ENCODE results near the gene HOXB6.
A peak's percentile ranks its signal among the peaks of the same experiment; 100 is the strongest.

The HOXB6 gene

DNA sequence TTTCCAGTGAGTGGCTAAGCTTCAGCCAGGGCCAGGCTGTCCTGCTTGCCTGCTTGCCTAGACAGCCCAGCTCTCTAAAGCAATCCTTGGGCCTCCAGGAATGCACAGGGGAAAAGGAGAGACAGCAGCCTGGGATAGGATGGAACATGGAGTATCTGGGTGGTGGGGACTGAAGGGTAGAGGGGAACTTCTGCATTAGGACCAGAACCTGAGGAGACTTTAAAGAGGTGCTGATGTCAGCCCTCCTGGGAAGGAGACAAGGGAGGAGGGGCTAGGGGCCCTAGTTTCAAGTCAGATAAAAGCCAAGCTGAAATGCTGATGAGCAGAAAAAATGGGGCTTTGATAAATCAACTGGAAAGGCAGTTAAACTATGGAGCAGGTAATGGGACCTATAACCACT, 4.2 kb upstream of the HOXB6 start:
- no peak for DNase-seq

DNA sequence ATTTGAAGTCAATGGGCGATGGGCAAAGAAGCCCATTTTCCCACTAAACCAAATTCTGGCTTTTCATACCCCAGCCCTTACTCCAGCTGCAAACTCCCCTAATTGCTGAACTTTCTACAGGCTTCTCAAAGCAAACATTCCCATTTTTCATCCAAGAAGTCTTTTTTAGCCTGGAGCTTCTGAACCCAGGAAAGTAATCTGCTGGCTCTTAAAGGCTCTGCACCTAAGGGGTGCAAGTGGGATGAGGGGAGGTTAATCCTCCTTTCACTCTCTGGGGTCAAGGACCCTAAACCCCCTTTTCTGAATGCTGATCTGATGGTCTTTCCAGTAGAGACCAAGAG, 3.7 kb upstream of the HOXB6 start:
- DNase-seq, result no peak

DNA sequence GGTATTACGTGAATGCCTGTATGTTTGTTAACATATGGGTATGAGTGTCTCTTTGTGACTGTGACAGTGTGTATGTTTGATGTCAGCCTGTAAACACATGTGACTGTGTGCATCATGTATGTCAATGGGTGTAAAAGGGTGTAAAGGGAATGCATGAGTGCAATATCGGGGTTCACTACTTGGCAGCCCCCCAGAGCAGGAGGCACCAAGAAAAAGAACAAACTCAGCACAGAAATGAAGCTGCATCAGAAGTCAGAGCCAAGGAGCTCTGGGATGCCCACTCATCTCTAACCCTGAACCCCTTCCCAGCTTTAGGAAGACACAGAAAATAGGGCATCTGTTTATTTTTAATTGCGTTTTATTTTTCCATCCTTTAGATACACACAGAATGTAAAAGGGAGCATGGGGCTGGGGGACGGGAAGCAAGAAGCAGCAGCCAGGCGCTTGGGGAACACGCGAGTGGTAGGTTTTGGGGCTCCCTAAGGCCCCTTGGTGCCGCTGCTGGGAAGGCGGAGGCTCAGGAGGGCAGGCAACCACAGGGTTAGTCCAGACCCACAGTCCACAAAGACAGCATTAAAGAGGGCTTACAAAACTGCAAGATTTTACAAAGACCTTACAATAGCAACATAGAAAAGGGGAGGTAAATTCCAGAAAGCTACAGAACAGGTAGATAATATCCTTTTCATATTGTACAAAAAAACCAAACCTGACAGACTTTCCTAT, 2.3 kb upstream of the HOXB6 start:
- DNase-seq, result no peak

DNA sequence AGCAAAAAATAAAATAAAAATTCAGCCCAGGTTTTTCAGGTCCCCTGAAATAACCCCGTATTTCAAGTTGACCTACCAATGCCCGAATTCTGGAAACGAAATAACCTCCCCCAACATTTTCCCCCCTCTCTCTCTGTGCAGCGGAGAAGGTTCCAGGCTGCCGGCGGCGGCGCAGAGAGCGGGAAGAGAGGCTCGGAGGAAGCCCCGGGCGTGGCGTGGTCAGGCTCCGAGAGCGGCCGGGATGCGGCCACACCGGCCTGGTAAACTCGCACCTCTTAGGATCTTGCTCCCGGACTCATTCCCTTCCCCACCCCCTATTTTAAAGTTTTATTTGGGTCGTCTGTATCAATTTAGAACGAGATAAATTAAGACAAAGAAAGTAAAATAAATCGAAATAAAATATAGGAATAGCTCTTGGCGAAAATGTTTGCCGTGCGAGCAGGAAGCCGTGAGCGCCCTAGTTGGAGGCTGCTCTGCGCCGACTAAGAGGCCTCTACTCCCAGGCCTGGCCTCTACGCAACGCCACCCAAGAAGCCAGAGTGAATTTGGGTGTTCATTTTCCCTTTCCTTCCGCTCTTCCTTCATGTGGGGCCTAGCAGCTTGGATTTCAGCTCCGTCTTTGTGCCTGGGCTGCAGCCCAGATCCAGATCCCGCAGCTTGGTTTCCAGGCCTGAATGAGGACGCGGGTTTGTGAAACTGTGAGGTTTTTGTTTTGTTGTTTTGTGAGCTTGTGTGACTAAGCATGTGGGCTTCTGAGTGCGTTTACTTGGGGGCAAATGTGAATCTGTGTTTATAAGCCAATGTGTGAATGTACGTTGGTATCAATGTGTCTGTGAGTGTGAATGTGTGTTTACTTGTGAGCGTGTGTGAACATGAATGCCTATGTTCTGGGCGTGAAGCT, 1.5 kb upstream of the HOXB6 start:
- no peak for DNase-seq

DNA sequence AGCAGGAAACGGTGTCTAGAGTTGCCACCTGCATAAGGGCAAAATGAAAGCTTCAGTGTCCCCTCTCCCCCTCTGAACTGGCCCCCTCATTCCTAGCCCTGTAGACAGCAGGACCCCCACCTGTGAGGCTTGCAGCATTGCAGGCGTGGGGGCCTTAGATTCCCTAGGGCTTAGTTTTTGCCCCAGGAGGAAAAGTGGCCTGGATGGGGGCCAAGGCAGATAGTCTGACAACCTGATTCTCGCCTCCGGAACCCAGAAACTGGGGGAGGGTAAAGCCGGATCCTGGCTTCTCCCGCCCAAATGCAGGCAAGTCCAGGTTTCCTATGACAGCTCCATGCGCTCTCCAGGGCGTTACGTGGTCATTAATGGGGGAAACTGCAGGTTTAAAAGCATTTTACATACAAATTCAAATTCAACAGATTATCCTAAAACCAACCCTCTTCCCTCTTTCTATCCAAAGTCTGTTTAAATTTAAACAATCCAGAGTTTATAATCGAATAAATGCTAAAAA, 678 bp upstream of the HOXB6 start:
- DNase-seq, result no peak

DNA sequence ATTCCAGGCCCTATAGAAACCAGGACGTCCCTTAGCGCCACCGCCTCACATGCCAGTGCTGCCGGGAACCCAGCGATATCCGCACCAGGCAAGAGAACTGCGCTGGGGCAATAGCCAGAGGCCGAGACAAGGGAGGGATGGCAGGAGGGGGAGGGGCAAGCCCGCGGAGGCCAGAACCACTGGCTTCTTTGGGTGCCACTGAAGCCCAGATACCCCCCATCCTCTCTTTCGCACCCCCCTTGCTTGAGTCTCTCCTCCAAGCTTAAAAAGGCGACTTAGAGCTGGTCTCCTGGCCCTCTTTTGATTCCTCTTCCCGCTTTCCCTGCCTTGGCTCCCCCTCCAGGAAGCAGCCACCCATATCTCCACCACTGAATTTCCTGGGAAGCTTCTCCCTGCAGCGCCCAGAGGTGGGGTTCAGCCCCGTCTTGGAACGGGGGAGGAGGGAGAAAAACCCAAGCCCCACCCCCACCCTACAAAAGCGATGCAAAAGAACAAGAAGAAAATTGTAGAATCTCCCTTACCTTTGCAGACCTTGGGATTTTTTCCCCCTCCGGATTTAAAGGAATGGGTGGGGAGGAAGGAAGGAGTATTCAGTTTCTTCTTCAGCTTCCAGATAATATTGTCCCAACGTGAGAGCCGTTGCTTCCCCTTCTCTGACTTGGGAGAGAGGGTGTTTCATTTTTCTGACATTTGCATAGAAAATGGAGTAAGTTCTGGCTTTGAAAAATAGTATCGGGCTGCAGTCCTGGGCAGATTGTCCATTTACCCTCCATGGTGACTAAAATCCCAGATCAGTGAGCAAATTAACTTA, 622 bp downstream of the HOXB6 start:
- peak; percentile 66 for DNase-seq

DNA sequence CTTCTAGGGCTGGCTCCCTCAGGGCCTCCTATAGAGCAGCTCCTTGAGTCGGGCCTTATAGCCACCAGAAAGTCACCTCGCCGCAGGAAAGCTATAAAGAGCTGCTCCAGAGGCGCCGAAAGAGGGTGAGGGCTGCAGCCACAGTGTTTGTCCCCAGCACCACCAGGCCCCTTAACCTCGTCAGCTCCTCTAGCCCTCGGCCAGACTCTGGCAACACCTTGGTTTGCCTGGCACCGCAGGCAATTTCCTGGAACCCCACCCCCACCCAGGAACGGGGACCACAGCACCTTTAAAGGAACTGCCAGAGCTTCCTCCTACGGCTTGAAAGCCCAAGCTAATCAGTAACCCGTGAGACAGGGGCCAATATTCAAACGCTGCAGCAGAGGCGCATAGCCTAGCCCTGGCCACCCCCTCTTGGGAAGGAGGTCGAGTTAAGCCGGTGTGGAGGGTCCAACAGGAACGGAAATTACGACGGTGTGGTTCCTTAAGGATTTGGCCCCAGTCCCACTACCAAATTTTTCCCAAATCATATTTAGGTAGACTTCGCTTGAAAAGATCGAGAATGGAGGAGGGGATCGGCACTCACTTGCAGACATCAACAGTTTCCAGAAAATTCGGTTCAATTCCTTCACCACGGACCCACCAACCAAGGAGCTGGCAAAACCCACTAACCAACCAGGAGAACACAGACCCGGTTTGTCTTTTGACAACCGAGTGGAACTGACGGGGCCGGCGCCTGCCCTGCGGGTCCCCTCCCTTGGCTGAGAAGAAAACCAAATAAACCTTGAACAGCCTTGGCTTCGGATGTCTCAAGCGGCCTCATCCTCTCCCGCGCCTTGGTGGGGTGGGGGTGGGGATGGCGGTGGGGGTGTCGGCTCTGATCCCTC, 3.0 kb downstream of the HOXB6 start:
- no peak for DNase-seq

DNA sequence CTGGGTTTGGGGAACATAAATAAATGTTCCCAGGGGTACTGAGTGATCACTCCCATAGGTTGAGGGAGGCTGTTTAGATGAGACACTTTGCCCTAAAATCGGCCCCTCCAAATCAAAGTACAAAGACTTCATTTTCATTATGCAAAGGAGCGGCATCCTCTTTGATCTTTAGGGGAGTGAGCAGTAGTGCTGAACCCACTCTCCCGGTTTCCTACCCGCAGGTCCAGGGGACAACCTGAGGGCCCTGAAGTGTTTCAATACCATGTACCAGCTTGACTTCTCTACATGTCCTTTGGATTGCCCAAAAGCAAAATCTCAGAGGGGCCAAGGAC, 3.6 kb downstream of the HOXB6 start:
- no peak for DNase-seq

DNA sequence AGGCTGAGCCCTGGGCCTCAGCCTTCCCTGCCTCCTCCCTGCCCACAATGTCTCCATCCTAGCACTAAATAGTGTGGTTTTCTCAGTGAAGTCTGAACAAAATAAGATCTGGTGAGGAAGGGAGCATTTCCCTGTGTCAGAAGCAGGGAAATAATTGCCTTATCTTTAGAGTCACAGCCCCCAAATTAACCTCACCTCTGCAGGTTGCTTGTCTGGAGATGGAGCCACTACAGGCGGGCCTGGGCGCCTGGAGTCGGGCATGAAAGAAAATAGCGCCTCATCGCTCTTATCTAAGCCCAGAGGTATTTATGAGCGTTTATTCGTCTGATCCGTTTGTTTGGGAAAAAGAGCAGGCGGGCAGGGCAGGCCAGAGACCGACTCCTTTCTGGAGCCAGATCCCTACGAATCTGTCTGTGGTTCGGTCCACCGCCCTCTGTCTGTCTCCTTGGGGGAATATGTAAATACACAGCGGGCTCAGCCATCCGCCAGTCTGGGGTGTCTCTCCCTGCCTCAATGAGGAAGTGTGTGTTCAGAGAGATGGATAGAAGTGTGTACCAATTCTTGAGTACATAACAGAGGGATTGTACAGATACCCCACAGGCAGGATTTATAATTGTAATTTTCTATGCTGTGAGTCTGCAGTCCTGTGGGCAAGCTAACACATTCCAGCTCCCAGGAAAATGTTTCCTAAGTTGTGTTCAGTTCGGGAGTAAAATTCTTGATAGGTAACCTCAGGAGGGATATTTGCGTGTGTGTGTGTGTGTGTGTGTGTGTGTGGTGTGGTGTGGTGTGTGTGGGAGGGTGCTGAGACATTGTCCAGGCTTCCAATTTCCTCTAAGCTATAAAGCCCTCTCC, 4.3 kb downstream of the HOXB6 start:
- no peak for DNase-seq

DNA sequence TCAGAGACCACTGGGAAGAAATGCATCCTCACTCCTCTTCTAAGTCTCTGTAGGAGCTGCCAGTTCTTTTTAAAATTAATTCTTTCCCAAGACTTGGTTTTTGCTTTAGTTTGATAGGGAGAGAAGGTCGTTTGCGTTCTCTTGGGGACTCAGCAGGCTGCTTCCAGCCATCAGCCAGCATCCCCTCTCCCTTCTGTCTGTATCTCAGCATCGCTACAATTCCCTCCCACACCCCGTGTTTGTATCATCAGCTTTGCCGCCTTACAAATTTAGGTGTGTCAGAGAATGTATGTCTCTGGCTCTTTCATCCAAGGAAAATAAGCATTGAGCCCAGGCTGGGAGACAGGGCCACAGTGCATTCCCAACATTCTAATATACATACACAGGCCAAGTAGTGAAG, 5.4 kb downstream of the HOXB6 start:
- no peak for DNase-seq

DNA sequence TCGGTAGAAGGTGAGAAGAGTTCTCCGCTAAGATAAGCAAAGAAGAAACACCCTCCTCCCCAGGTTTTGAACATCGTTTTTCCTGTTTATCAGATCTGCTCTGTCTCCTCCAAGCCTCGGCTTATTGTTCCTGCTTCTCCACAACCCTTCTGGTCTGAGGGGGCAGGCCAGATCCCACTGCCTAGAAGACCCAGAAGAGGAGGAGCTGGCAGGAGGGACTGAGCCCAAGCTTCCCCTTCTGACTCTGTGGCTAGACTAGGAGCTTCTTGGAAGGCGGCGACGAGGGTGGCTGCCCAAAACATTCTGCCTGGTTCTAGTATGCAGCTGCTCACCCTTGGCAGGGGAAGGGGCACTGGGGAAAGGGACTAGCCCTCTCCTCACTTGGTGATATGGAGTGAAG, 6.0 kb downstream of the HOXB6 start:
- DNase-seq, result peak; percentile 46

DNA sequence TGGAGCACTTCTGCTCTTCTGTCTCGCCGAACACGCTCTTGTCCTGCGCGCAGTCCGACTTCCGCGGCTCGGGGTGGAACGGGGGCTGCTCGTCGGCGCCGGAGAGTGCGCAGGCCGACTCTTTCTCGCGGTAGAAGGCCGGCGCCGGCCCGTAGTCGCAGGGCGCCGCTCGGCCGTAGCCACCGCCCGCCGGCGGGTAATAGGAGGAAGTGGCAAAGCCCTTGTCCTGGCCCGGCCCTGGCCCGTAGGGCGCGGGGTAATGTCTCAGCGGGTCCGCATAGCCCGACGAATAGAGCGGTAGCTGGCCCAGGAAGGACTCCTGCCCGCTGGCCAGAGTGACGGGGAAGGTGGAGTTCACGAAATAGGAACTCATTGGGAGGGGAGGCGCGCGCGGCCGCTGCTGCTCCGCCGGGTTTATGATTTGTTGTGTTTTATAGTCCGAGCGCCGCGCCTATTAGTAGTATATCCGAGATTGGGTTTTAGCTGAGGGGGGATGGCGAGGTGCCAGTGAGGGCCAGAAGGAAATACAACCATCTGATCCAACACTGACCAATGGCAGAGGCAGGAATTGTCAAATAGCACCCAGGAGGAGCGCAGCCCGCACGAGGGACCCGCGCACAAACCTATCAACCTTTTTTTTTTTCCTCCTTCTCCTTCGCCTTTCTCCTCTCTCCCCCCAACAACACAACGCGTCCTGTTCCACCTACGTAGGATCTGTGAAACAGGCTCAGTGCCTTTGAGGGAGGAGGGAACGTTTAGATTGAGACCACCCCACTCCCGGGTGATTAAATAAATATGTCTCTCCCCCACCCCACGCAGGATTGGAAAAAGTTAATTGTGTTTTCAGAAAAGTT, 6.8 kb downstream of the HOXB6 start:
- DNase-seq, result peak; percentile 80

DNA sequence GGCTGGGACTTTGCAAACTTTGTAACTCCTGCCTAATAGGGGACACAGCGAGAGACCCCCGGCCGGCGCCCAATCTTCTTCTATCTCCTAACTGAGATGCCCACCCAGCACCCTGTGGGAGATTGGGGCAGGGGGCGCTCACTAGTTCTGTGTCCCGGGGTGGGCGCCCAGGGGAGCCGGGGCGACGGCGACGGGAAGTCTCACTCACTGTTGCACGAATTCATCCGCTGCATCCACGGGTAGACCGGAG, 7.3 kb downstream of the HOXB6 start:
- no peak for DNase-seq

DNA sequence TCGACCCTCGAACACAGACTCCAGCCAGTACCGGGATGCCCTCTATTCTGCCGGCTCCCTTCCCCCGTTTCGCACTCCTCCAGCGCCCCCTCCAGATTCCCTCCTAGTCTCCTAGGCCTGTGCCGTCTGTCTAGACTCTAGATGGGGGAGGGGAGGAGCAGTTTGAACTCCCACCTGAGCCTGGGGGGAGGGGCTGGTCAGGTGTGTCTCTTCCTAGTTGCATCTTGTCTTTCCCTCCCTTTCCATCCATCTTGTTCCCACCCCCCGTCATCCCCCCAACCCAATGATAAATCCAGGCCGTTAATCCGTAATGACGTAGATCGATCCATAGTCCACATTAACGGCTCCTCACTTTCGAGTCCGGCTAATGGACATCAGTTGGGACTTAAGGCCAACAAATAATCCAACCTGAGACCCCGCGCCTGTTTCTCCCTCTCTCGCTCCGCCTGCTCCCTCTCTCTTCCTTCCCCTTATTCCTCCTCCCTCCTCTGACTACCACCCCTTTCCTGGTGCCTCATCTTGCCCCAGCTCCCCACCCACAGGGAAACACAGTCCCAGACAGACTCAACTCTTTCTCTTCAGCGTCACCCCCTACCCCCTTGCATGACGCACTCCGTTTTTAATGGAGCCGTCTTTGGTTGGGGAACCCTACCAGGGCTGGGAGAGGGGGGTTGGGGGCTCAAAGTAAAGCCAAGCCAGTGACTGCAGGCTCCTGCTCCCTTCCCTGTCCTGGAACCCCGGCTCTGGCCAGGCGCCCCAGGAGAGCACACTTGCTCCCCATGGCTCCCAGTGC, 7.9 kb downstream of the HOXB6 start:
- no peak for DNase-seq

DNA sequence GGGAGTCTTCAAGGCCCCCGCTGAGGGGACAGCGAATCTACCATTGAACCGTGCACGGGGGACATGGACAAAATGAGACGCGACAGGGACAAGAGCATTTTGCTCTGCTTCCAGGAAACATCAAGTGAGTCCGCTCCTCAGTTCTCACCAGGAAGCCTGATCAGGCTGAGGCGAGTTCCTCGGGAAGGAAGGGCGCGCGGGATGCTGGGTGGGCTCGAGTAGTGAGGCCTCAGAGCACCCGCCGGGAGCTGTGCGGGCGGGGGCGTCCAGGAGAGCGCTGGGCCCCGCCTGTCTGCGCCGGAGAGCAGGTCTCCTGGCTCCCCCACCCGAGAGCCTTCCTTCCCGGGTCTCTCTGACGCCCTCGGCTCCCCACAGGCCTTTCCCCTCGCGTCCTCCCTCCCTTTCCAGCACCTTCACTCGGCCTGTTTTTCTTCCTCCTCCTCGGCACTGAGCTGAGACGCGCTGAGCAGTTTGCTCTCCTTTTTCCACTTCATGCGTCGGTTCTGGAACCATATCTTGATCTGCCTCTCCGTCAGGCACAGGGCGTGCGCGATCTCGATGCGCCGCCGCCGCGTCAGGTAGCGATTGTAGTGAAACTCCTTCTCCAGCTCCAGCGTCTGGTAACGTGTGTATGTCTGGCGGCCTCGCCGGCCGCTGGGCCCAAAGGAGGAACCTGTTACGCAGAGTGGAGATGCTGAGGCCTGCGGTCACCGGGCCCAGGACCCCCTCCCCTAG, 8.6 kb downstream of the HOXB6 start:
- DNase-seq, result no peak

DNA sequence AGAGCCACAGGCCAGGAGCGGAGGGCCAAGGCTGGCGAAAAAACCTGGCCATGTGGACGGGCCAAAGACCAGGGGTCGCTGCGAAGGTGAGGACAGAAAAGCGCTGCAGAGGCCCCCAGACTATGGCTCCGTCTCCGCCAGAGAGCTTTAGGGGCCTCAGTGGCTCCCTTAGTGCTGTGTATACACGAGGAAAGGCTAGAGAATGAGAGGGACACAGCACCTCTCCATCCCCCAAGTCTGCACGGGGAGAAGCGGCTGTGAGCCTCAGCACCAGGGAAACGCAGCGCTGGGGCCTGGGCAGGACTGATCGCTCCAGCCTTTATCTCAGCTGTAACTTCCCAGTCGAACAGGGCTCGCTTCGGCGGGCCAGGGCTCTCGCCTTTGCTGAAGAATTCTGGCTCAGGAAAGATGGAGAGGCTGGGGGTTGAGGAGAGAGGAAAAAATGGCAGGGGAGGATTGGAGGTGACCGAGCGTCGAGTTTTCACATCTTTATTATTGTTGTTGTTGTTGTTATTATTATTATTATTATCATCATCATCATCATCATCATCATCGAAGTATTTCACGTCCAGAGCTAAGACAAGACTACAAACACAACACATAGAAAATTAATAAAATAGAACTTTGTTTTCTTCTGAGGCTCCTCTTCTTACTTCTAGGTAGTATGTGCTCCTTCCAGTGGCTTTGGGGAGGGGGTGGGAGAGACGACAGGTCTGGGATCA, 9.3 kb downstream of the HOXB6 start:
- no peak for DNase-seq

DNA sequence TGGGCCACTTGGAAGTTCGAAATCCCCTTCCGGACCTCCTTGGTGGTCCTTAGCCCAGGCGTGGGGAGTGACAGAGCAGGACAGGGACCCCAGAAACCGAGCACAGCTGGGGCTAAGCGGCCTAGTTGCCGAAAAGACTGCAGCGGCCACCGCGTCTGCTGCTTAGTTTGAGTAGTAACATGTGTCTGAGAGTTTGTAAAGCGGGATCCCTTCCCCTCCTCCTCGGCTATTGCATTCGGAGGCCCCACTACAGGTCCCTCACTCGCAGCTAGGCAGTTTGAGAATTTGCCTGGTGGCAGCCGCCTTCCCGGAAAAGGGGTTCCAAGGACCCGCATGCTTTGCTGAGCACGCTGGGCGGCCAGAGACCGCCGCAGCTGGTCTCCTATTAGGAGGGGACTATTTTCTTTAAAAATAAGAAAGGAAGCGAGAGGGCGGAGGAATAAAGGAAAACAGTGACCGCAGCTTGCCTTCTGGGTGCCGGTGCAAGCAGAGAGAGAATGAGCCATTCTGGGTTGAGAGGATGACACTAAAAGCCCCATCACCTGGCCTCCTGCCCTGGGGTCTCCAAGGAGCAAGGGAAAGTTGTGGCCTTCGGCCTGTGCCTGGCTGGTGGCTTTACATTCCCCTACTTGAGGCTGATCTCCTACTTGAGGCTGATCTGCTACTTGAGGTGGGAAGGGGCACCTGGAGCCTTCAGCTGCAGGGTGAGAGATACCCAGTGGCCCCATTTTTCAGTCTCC, 10.1 kb downstream of the HOXB6 start:
- no peak for DNase-seq

Measured in OCI-M1 (cell line).